Measurements from ENCODE around the gene GMCL1.

Gene GMCL1

DNA sequence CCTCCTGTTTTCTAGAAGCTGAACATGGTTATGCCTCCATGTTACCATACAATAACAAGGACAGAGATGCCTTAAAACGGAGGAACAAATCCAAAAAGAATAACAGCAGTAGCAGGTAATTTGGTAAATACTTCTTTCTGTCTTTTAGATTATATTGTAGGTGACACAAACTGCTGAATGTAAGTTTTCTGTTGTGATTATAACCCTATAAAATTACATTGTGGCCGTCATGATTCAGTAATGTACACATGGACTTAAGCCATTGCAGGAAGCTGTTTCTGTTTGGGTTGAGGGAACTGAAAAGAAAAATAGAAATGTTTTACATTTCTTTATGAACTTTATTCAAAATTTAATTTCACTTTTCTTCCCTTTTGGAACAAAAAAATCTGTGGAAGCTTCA, 86.6 kb downstream of the GMCL1 start:
- Histone ChIP-seq H3K9ac (ENCODE audit: low read length in 5 of 5) (peak overlapping the region in 4 of 5 donors; percentile 71 to 88 (median 84)), H3K27me3 (ENCODE audit: control insufficient read depth in 5 of 5, insufficient read depth in 4 of 5, low read length in 5 of 5) (no peaks in the 10 kb centered on the region), H3K4me1 (ENCODE audit: control insufficient read depth in 5 of 5, insufficient read depth in 5 of 5, low read length in 5 of 5) (peaks cover 4 to 37% (median 30%) of the 10 kb centered on the region in 5 donors), H3K9me3 (ENCODE audit: control insufficient read depth in 5 of 5, low read length in 5 of 5) (no peaks in the 10 kb centered on the region), H3K27ac (ENCODE audit: low read depth, low read length) (peak overlapping the region; percentile 82), H3K36me3 (ENCODE audit: control insufficient read depth in 5 of 5, insufficient read depth in 5 of 5, low read length in 5 of 5) (peaks cover 0 to 26% (median 5%) of the 10 kb centered on the region in 5 donors), H3K4me3 (ENCODE audit: low read depth in 1 of 5, low read length in 5 of 5) (peak overlapping the region; percentile 62 to 92 (median 77))

DNA sequence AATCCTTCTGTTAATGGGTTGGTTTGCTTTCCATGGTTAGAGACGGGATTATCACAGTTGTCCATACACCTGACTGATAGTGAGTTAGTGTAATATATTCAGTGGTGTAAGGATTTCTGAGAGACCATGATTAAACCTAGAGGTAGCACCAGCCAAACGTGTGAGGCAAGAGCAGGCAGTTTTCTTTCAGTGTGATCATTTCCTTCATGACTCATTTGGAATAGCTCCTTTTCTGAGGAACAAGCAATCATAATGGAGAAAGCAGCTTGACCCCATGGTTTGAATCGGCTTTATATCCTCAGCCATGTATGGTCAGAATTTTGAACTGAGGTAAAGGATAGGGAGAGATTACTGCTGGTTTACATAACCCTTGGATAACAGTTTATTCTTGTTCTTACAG, 88.4 kb downstream of the GMCL1 start:
- peak overlapping the region; percentile 86 for H3K27ac ChIP-seq (ENCODE audit: low read depth, low read length)
- peaks cover 6 to 35% (median 12%) of the 10 kb centered on the region in 5 donors for H3K36me3 ChIP-seq (ENCODE audit: control insufficient read depth in 5 of 5, insufficient read depth in 5 of 5, low read length in 5 of 5)
- no peaks in the 10 kb centered on the region for H3K9me3 ChIP-seq (ENCODE audit: control insufficient read depth in 5 of 5, low read length in 5 of 5)
- peak overlapping the region in 4 of 5 donors; percentile 6 to 45 (median 42) for H3K9ac ChIP-seq (ENCODE audit: low read length in 5 of 5)
- no peak overlapping the region for H3K4me3 ChIP-seq (ENCODE audit: low read depth in 1 of 5, low read length in 5 of 5)
- peaks cover 4 to 37% (median 30%) of the 10 kb centered on the region in 5 donors for H3K4me1 ChIP-seq (ENCODE audit: control insufficient read depth in 5 of 5, insufficient read depth in 5 of 5, low read length in 5 of 5)
- H3K27me3 ChIP-seq (ENCODE audit: control insufficient read depth in 5 of 5, insufficient read depth in 4 of 5, low read length in 5 of 5), result no peaks in the 10 kb centered on the region

DNA sequence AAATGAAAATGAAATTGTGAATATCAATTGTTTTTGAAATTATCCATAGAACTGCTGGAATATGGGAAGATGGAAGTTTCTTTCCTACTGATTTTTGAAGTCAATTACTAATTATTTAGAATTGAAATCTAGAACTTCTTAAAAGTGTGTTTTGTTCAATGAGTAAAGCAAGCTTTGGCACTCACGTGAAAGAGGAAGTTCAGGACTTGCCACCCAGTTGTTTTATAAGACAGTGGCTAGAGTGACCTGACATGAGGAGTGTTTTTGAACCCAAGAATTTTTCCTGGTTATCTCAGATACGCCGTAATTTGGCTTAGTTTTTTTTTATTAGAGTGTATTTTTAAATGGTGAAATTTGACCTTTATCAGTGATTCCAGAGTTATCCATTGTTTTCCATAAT, 88.9 kb downstream of the GMCL1 start:
- no peaks in the 10 kb centered on the region for H3K27me3 ChIP-seq (ENCODE audit: control insufficient read depth in 5 of 5, insufficient read depth in 4 of 5, low read length in 5 of 5)
- H3K4me3 ChIP-seq (ENCODE audit: low read depth in 1 of 5, low read length in 5 of 5), result no peak overlapping the region
- H3K27ac ChIP-seq (ENCODE audit: low read depth, low read length), result peak overlapping the region; percentile 86
- peaks cover 4 to 37% (median 30%) of the 10 kb centered on the region in 5 donors for H3K4me1 ChIP-seq (ENCODE audit: control insufficient read depth in 5 of 5, insufficient read depth in 5 of 5, low read length in 5 of 5)
- H3K36me3 ChIP-seq (ENCODE audit: control insufficient read depth in 5 of 5, insufficient read depth in 5 of 5, low read length in 5 of 5), result peaks cover 6 to 40% (median 12%) of the 10 kb centered on the region in 5 donors
- no peaks in the 10 kb centered on the region for H3K9me3 ChIP-seq (ENCODE audit: control insufficient read depth in 5 of 5, low read length in 5 of 5)
- H3K9ac ChIP-seq (ENCODE audit: low read length in 5 of 5), result peak overlapping the region in 3 of 5 donors; percentile 28 to 45 (median 44)

DNA sequence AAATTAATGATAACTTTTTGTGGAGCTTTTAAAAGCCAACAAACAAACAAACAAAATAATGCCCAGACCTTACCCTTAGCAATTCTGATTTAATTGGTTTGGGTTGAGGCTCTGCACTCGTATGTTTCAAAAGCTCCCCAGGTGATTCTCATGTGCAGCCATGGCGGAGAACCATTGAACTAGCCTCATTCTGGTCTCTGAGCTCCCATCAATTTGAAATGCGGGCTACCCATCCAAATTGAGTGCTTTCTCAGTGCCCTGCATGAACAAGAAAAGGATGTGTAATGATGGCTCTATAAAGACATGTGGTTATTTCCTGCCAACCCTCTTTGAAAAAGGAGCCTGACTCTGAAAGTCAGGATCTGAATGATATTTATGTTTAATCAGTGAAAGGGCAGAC, 93.7 kb downstream of the GMCL1 start:
- H3K9ac ChIP-seq (ENCODE audit: low read length in 5 of 5), result no peak overlapping the region
- H3K27me3 ChIP-seq (ENCODE audit: control insufficient read depth in 5 of 5, insufficient read depth in 4 of 5, low read length in 5 of 5), result no peaks in the 10 kb centered on the region
- no peaks in the 10 kb centered on the region for H3K9me3 ChIP-seq (ENCODE audit: control insufficient read depth in 5 of 5, low read length in 5 of 5)
- H3K36me3 ChIP-seq (ENCODE audit: control insufficient read depth in 5 of 5, insufficient read depth in 5 of 5, low read length in 5 of 5), result peaks cover 10 to 44% (median 16%) of the 10 kb centered on the region in 5 donors
- peaks cover 0 to 7% (median 5%) of the 10 kb centered on the region in 5 donors for H3K4me1 ChIP-seq (ENCODE audit: control insufficient read depth in 5 of 5, insufficient read depth in 5 of 5, low read length in 5 of 5)
- H3K27ac ChIP-seq (ENCODE audit: low read depth, low read length), result no peak overlapping the region
- no peak overlapping the region for H3K4me3 ChIP-seq (ENCODE audit: low read depth in 1 of 5, low read length in 5 of 5)

DNA sequence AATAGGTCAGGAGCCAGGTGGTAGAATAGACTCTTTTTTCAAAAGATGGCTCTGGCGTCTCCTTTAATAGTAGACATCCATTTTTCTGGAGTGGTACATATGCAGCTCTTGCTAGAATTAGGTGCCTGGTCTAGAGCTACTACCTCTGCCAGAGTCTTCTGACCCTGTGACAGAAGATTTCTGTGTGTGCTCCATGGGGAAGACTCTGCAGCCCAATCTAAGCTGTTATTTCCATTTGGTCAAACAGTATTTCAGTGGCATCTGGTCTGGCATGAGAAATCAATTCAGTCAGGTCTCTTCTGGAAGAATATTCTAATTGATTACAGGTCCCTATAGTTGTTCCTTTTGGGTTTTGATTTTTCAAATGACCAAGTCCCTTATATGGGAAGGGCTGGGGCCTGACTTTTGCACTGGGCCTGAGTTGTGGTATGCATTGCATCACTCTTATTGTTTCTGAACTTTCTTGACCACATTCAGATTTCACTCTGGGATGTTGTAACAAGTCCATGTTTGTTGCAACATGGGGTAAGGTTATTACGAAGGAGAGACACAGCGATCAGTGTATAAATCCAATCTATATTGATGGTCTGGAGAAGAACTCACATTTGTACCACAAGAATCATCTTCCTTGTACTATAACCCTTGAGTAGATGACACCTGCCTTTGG, 97.5 kb downstream of the GMCL1 start:
- Histone ChIP-seq H3K9ac (ENCODE audit: low read length in 5 of 5) (no peak overlapping the region), H3K27me3 (ENCODE audit: control insufficient read depth in 5 of 5, insufficient read depth in 4 of 5, low read length in 5 of 5) (no peaks in the 10 kb centered on the region), H3K36me3 (ENCODE audit: control insufficient read depth in 5 of 5, insufficient read depth in 5 of 5, low read length in 5 of 5) (peaks cover 6 to 24% (median 9%) of the 10 kb centered on the region in 5 donors), H3K4me3 (ENCODE audit: low read depth in 1 of 5, low read length in 5 of 5) (no peak overlapping the region), H3K9me3 (ENCODE audit: control insufficient read depth in 5 of 5, low read length in 5 of 5) (no peaks in the 10 kb centered on the region), H3K4me1 (ENCODE audit: control insufficient read depth in 5 of 5, insufficient read depth in 5 of 5, low read length in 5 of 5) (peaks cover 0 to 6% (median 2%) of the 10 kb centered on the region in 5 donors), H3K27ac (ENCODE audit: low read depth, low read length) (no peak overlapping the region)
